Stimulated activated CD8-positive, alpha-beta memory T cell treated with anti-CD3 and anti-CD28 coated beads, Interleukin-4, amount 100 ng/mL, for 4 hours (primary cell): Measurements from ENCODE around the gene FANCC.

Experiments used
- DNase-seq, 2 donors: peaks; one replicate each; pipeline ENCODE4 v3.0.0-alpha.2; 2020; ENCODE audit warnings: low read depth in 2 of 2, low spot score in 1 of 2

The FANCC gene

DNA sequence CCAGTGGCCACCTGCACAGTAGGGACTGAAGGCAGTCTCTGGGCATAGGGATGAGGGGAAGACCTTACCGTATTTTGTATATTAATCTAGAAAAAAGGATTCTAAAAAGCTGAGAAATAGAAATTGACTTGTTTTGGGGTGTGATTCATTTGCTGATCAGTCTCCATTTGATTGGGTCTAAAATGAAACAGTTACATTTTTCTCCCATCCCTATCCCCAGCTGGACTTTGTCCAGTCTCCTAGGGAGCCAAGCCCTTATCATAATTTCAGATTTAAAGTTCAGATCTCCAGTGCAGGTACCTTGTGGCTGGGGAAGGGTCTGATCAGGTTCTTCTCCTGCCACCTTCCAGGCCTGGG lies 240.8 kb downstream of the FANCC start:
- no peak for DNase-seq

DNA sequence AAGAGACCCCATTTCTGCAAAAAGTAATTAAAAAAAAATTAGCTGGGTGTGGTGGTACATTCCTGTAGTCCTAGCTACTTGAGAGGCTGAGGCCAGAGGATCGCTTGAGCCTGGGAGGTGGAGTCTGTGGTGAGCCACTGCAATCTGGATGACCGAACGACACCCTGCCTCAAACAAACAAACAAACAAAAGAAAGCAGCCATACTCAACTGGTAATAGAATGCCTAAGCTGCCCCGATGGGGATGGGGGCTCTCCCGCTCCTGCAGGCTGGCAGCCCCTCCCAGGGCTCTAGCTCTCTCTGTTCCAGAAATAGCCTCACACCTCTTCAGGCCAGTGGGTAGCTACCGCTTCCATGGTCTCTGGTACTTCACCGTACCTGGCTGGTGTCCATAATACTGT lies 241.8 kb downstream of the FANCC start:
- no peak for DNase-seq

DNA sequence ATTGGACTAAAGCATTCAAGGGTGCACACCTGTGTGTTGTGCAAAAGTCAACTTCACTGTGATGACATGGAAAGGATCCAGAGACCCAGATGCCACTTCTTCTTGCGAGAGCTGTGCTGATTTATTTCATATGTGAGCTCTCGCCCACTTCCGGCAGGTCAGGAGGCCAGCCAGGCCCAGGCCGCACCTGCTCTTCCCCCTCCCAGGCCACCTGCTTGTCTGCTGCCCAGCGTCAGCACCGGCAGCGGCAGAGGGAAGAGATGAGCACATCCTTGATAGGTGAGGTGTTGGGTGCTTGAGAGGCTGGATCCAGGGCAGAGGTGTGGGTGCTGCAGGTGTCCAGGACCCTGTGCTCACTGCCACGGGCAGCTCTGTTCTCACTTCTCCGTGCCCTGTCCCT lies 242.9 kb downstream of the FANCC start:
- no peak for DNase-seq

DNA sequence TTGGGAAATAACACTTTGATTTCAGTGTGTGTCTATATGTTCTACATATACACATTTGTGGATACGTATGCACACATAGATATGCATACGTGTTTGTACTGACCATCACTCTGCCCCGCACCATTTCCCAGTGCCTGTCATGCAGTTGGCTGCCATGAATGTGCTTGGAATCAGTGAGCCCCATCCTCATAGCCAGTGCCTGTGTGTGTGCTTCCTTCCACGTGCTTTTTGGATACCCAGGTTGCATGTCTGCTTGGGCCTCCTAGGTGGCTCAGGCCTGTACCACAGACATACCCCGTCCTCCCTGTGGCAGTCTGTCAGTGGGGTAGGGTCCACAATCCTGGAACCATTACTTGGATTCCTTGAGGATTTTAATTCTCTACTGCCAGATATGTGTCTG lies 243.6 kb downstream of the FANCC start:
- no peak for DNase-seq

DNA sequence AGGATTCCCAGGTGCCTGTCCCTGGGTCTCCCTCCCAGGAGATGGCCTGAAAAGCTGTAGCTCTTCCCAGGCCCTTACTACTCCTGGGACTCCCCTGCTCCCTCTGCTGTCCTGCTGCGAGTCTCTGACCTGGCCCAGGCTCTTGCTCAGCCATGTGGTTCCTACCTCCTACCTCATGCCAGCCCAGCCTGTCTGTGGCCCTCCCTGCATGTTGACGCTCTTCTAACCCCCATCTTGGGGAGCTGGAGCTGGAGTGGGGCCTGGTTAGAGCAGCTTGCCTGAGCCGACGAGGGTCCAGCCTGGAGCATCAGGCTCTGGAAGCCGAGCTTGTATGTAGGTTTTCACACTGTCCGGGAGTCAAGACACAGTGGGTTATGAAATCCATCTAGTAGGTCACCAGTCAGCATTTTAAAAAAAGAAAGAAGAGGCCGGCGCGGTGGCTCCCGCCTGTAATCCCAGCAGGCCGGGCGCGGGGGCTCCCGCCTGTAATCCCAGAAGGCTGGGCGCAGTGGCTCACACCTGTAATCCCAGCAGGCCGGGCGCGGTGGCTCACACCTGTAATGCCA lies 244.4 kb downstream of the FANCC start:
- DNase-seq = no peak

DNA sequence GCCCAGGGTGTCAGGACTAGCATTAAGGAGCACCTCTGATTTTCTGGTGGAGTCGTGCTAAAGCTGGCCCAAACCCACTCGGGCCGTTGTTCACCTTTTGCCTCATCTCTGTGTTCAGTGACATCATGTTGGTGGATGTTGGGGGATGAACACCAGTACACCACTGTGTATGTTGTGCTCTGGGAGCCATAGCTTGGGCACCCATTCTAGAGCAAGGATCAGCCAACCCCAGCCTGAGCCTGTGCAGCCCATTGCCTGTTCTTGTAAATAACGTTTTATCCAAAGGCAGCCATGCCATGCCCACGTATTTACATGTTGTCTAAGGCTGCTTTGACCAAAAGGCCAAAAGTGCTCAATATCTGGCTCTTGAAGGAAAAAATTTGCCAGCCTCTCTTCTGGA lies 245.6 kb downstream of the FANCC start:
- no peak for DNase-seq

DNA sequence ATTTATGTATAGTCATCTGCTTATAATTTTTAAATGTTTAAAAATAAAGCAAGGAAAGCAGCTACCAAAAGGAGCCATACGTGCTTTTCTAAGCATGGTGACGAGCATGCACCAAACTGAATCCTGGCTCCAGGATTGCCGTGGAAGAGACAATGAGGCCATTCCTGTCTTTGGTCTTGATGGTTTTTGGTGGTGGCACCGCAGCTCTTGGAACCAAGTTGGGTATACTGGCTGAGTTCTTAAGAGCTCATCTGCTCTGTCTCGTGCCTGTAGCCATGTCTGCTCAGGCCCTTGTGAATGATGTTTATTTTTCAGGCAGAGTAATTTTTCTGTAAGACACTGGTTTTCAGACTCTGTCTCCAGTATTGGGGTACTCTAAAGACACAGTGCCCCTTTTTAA lies 246.1 kb downstream of the FANCC start:
- DNase-seq = no peak

DNA sequence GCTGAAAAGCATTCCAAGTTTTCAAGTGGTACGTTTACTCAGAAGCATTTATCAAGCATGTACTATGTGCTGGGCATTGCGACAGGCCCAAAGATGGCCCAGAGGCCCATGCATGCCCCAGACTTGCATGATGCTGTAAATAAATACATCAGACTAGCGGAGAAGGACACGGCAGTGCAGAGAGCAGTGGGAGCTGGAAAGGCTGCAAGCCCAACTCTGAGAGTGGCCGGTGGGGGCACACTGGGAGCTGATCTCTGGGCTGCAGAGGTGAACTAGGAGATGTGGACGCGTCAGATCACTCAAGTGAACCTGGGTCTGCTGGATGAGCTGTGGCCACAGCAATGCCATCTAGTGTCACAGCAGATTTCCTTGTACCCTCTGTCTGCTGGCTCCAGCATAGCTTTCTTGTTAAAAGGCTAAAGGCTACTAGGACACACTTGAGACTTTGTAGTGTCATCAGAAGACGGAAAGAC lies 246.9 kb downstream of the FANCC start:
- DNase-seq = no peak

DNA sequence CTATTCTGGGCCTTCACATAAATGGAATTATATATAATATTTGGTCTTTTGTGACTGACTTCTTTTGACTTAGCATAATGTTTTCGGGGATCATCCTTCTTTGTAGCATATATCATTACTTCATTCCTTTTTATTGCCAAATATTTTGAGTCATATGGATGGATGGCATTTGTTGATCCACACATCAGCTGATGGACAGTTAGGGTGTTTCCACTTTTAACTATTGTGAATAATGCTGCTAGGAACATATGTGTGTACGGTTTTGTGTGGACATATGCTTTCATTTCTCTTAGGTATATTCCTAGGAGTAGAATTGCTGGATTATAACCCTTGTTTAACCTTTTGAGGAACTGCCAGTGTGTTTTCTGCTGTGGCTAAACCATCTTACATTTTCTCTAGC lies 249.6 kb downstream of the FANCC start:
- DNase-seq = no peak

DNA sequence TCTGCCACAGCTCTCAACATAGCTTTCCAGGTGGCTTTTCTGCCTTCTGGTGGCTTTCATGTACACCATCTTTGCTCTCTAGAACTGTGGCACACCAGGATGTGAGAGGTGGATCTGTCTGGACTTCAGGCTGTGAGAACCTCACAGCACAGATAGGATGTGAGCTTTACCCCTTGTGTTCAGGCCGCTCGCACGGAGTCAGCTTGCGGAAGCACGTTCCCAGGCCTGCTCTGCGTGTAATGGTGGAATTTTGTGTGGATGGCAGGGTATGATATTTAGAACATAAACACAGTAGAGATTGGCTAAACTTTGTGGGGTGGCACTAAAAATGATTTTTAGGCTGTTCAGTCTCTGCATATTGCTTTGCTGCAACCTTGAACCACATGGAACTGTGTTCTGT lies 250.5 kb downstream of the FANCC start:
- DNase-seq = no peak

DNA sequence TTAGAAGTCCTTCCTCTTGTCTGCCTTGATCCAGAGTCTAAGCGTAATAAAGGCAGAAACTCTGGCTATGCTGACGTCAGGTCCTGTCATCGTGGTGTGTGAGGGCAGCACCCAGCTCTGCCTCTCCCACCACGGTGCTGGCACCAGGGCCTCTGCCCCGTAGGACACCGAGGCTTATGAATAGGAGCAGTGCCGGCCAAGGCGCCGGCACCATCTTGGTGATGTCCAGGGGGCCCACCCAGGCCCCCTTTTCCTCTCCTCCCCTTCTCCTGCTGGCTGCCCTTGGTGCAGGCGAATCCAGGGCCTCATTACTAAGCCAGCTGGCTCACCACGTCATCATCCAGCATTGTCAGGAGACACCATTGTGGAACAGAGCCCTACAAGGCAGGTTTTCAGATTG lies 252.3 kb downstream of the FANCC start:
- no peak for DNase-seq

DNA sequence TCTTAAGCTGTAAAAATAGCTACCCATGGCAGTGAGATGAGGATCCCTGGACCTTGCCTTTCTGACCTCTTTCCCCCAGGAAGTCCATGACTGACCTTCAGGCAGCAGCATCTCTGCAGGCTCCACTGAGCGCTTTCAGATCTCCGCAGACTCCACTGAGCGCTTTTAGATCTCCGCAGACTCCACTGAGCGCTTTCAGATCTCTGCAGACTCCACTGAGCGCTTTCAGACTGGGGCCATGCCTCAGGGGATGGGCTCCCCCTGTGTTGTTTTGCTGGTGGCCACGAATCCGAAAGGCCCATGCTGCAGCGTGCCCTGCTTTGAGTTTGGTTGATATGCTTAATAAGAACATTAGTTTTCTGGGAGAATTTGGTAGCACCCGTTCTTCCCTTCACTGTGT lies 254.2 kb downstream of the FANCC start:
- DNase-seq = no peak

DNA sequence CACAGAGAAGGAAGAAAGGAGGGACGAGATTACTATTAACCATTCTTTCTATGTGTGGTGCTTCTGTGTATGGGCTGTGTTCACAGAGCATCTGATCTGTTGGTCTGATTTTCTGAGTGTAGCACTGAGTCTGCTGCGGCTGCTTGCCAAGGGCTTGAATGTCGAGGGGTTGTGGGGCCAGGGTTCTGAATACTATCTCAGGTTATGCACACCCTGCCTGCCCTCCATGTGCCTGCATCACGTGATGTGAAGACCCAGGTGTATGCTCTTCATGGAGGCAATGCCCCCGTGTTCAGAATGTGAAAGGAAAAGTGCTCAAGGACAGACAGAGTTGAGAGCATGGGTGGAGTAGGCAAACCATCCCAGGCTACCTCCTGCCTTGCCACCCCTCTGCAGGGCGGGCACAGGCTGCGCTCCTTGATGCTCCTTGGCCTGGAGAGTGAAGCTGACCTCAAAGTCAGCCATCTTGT lies 254.9 kb downstream of the FANCC start:
- no peak for DNase-seq

DNA sequence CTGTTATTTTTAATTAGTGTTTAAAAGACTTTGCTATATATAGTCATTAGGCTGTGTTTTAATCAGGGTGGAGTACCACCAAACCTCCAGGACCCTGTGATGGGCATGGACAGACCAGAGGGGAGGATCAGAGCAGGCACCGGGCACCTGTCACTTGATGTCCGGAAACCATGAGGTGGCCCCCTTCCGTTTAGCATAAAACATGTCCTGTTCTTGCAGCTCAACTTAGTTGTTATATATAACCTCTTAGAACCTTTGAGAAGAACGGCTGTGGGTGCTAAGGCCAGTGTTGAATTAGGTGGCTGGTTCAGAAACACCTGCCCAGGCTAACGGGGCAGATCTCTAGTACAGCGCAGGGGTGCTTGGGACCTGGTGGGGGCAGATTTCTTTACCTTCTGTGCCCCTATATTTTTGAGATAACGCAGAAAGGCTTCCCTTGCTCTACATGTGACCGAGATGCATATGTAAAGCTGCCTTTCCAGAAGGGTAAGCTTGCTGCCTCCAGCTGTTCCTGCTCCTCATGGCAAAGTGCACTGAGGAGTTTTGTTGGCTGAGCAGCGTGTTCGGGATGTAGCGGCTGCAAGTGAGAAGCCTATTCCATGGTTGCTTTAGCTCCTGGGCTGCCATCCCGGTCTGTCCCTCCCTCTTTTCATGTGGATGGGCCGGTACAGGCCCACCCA lies 255.5 kb downstream of the FANCC start:
- DNase-seq = no peak

DNA sequence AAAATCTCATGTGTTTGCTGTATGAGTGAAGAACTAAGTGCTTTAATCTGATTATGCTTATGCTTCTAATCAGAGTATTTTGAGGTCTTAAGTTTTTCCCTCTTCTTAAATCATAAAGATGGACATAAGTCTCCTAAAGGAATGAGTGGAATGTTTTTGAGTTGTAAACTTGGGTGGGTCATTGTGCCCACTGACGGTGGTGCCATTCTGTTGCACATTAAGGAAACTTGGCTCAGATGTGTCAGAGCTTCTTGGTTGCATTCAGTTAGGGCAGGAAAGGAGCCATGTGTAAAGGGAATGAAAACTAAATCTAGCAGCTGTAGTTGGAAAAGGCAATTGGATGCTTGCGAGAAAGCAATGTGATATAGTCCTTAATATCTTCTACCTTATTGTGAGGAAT lies 256.6 kb downstream of the FANCC start:
- no peak for DNase-seq

DNA sequence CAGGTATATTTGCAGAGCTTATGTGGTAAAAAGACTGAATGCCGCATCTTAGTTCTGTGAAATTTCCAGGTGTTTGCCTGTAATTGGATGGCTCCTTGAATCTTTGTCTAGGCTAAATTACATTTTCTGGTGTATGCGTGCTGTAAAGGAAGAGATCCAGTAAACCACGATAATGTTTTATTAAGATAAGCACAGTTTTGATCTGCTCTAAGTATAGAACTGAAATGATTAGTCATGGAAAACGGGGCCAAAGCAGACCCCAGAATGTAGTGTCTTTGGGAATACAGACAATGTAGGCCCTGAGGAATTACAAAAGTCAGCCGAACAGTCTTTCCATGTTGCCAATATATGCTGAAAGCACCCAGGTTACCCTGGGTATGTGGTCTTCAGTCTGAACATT lies 257.3 kb downstream of the FANCC start:
- no peak for DNase-seq

DNA sequence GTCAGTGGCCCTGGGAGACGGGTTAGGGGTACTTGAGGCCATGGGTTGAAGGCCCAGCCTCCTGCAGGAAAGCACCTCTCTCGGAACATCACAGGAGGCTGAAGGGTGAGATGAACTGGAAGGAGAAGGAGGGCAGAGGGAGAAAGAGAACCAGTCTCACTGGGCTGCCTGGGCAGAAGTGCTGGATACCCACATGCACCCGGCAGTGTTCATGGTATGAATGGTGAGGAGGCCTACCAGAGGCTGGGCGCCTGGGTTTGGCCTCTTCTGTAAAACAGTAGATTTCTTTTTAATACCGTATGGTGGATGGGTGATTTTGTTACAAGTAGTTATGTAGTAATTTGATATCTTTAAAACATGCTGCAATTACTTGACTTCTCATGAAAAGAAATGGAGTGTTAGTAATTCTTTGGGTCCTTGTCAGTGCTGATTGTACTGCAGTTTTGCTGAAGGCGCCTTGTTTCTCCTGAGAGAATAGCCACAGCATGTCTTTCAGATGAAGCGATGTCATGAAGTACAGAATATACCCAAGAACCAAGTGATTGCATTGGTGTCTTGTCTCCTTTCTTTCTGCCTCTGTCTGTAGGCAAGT lies 258.6 kb downstream of the FANCC start:
- no peak for DNase-seq

DNA sequence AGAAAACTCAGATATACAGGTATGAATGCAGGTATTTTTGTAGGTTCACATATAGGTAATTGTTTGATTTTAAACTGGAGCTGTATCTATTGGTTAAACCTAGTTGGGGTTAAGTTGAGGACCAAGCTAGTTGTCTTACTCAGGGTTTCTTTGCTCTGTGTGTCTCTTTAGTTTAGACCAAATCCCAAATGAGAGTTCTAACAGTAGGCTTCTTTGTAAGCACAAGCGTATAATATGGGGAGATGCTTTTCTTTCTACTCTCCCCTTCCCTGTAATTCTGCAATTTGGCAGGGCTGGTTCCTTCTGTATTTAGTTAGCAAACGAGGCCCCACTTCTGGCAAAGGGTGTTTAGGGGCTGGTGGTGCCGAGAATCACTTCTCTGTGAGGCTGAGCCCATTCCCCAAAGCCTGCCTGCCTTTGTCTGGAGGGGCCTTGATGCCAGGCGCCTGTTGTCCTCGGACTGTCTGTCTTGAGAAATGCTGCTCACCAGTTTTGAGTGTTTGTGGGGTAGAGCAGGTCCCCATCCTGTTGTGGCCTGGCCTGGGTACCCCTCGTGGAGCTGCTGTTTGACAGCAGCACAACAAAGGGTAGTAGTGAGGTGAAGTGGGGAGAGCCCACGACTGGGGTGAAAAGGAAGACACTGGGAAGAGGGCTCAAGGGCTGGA lies 259.3 kb downstream of the FANCC start:
- DNase-seq = no peak

DNA sequence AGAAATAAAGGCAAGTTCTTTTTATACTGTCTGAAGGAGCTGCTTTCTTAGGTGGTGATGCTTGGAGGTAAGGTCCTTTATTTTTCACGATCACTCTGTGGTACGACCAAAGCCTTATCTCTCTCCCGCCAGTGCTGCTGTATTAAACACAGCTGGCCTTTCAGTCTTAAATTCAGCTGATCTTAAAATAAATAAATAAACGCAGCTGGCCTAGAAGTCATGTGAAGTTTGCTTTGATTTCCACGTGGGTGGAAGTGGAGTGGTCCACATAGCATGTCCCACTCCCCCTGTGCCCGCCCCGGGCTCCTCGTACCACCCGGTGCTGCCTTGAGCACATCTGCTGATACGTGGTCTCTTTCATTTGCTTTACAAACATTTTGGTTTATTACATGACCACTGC lies 260.4 kb downstream of the FANCC start:
- DNase-seq = no peak

DNA sequence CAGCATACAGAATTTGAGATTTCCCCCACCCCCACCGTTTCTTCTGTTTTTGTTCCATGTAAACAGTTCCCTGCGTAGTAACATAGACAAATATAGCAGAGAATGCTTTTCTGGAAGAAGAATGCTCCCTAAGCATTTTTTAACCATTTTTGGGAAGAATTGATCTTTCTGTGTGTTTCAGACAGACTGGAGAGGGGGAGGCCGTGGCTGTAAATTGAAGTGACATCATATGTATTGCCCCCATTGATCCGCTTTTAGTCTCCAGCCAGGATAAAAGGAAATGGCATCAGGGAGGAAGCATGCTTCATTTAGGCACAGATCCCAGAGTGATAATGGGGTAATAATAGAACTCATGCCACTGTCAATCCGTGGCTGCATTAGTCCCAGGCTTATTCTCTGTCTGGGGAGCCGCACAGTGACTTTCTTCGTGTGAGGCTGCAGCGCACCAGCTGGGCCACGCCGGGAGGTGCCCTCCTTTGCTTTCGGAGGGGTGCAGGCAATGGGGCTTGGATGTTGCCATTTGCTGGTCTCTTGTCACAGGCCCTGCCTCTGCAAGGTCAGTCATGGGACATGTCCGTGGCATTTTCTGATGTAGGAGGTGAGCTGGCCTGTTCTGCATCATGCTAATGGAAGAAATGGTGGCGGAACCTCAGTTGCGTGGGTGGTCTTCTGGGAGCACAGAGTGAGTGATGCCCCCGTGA lies 261.5 kb downstream of the FANCC start:
- no peak for DNase-seq

DNA sequence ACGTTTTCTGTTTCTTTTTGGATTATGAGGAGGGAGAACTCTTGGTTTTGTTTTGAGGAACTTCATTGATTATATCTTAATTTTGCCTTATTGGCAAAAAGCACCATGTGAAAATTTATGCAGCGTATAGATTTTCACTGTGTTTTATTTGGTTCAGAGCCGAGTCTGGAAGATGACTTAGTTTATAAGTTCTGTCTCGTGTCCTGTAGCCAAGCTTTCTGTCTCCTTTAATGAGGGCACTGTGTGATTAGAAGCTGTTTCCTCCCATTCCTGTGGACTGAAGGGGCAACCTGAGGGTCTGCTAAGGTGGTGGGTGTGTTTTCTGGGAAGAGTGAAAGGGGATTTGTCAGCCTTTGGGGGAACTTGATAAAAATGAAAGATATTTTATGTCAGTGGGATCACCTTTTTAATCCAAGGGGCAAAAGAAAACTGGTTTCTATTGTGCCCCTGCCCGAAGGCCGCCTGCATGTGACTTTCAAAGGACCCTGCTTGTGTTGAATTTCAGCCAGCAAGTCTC lies 262.1 kb downstream of the FANCC start:
- no peak for DNase-seq
